GM18526 (cell line): ENCODE measurements around the gene ATP6V1G3.

Experiments
- POLR2A ChIP-seq: IDR thresholded peaks from 3 replicates; pipeline ENCODE4 v1.6.1; 2011; ENCODE audit not compliant: insufficient read length; ENCODE audit errors: extremely low read depth

The ATP6V1G3 gene, protein sequence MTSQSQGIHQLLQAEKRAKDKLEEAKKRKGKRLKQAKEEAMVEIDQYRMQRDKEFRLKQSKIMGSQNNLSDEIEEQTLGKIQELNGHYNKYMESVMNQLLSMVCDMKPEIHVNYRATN

DNA sequence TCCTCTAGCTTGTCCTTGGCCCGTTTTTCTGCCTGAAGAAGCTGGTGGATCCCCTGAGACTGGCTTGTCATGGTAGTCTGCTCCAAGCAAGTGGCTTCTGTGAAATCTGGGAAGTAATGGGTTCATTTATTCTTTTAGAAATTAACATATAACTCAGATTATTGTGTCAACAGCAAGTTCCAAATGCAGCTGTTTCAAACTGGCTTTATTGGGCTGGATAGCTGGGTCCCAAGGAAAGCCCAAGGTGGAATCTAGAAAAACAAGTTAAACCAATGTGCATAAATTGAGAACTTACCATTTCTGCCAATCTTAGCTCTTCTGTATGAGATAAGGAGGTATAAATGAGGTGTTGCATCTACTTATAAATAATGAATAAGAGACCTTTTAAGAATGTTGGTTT, at the start of gene ATP6V1G3:
TSS of gene ATP6V1G3 (minus strand) at position 101 of the 400 bp plus-strand sequence. CDS start at position 71, 30 bp downstream.
- no peak for TF ChIP-seq POLR2A

- TF ChIP-seq POLR2A = no peak
Measured at GRCh38 chr1:198588845-198589244, 48.4 kb upstream of the ATP6V1G3 start.

- TF ChIP-seq POLR2A = no peak
Measured at GRCh38 chr1:198584163-198584562, 43.7 kb upstream of the ATP6V1G3 start.

GRCh38 chr1:198577444-198577843, 37.0 kb upstream of the ATP6V1G3 start:
- no peak for TF ChIP-seq POLR2A

- TF ChIP-seq POLR2A = no peak
Measured at GRCh38 chr1:198575798-198576641, 35.5 kb upstream of the ATP6V1G3 start.

- TF ChIP-seq POLR2A = no peak
Measured at GRCh38 chr1:198575292-198575691, 34.8 kb upstream of the ATP6V1G3 start.

DNA sequence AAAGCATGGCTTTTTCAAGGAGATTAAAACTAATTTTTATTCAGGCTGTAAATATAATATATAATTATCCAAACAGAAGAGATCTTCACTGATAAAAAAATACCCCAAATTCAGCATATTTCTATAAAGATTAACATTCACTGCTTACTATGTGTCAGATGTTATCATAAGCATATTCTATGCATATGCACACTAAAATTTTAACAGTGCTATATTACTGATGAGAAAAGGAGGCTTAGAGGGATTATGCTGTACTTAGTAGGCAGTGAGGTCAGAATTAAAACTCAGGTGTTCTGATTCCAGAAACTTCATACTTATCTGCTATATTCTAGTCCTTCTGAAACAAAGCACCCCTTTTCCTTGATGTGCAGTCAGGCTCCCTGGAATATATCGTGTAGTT, 33.8 kb upstream of the ATP6V1G3 start:
- no peak for TF ChIP-seq POLR2A

DNA sequence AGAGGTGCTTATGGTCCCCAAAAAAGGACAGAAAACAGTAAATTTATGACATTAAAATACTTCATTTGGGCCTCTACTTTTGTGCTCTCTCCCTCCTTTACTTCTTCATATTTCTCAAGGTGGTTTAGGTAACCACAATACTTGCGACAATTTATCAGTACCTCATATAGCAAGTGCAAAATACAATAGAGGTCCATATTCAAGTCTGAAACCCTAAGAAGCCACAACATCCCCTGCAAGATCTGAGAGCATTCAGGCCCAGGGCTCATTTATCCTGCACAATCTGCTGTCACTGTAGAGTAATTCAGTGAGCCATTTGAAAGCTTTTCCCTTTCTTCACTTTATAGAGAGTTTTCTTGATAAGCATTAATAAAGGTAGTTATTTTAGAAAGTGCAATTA, 24.2 kb upstream of the ATP6V1G3 start:
- TF ChIP-seq POLR2A = no peak

GRCh38 chr1:198564157-198564556, 23.7 kb upstream of the ATP6V1G3 start:
- TF ChIP-seq POLR2A = no peak

GRCh38 chr1:198563583-198563982, 23.1 kb upstream of the ATP6V1G3 start:
- TF ChIP-seq POLR2A = no peak

DNA sequence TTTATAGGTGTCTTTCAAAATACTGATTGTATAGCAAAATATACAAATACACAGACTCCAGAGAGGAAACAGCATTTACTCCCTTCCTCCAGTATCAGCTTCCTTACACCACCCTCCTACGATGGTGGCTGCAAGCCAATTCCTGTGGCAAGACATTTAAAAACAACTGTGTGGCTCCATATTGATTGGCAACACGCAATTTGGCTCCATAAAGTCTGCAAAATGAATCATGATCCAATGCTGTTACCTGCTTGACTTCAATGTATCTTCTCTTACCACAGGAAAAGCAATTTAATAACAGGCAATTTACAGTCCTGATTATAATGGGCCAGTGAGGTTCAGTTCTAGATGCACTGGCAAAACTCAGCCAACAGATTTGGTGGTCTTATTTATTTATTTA, 19.7 kb upstream of the ATP6V1G3 start:
- TF ChIP-seq POLR2A = no peak

DNA sequence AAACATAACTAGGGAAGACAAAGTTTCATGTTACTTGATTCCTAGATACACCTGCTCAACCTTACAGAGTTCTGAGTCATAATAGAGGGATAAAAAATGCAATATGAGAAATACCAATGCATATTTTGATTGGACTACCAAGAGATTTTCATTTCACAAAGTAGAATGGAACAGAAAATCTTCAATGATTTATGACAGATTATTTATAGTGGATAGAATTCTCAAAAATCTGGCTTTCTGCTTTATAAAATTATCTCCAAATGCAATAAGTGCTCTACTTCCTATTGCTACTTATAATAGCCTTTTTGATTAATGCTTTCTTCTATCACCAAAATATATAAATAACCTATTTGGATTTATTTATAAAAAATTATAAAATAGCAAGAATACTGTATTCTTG, 18.9 kb upstream of the ATP6V1G3 start:
- TF ChIP-seq POLR2A = no peak

DNA sequence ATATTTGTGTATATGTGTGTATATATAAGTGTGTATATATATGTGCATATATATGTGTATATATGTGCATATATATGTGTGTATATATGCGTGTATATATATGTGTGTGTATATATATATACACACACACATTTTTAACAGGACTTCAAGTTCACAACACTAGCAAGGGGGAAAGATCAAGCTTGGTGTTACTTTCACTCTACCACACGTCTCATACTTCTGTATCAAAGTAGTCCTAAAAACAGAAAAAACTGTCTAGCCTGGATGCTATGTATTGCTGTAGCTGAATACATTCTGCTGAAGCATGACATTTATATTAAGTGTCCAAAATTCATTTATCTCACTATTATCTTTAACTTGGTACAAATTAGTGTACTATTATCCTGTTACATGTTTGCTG, 17.9 kb upstream of the ATP6V1G3 start:
- TF ChIP-seq POLR2A = no peak

- TF ChIP-seq POLR2A = no peak
Measured at GRCh38 chr1:198556971-198557370, 16.5 kb upstream of the ATP6V1G3 start.

- TF ChIP-seq POLR2A = no peak
Measured at GRCh38 chr1:198552668-198553416, 12.4 kb upstream of the ATP6V1G3 start.

DNA sequence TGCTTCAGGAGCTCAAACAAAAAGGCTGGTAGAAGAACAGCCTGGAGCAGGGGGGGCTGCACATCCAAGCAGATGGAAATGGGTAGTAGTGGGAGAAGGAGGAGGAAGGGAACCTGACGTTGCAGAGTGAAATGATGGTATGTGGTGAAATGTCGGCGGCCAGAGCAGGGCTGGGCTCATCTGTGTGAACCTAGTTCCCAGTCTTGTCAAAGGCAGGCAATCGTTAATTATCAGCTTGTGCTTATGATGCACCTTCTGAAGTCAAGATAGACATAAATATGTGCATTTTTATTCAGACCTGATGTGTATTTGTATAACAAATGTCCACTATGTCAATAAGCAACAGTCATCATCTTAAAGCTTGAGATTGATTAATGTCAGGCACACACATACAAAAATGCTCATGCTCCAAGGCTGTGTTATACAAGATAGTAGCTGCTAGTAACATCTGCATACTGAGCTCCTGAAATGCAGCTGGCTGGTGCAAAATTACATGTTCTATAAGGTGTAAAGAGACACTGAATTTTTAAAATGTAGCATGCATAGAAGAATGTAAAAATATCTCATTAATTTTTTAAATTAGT, 10.6 kb upstream of the ATP6V1G3 start:
- no peak for TF ChIP-seq POLR2A

- no peak for TF ChIP-seq POLR2A
Measured at GRCh38 chr1:198549866-198550265, 9.4 kb upstream of the ATP6V1G3 start.
